Measurements from ENCODE around the gene CCND3.

DNA sequence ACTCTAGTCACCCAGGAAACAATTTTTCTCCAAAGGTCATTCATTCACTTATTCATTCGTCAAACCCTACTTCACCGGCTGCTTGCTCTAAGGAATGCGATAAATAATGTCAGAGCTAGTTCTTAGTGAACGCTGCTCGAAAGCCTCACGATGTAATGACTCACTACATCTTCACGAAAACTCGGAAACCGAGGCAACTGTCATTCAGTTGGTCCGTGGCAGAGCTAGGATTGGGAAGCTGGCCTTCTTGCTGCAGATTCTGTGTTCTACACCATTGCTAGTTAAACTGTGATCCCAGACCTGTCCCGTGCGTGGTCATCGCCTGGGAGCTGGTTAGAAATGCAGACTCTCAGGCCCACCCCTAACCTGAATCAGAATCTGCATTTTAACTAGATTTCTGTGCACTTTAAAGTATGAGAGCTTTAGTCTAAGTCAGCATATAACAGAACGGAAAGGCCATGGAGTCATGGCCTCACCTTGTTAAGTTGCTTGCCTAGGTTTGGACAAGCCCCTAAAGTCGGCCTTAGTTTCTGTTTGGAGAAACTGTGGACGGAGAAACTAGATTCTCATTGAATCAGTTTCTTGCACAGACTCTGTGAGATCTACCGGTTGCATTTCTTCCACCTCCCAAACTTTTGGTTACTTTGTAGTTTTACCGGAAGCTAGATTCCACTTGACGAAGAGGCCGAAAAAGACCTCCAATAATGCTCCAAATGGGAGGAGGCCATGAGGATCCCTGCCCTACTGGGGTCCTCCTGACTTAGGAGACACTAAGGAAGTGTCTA is 651 bp upstream of the CCND3 start:
- TF ChIP-seq EZH2phosphoT487 (IDR thresholded peaks at IDR 0.05; ENCODE audit: insufficient read depth, low read depth) (no peak), EZH2 (IDR thresholded peaks at IDR 0.05; ENCODE audit: insufficient read depth, poor library complexity, severe bottlenecking) (no peak)

Data from GM23248 (cell line).